G401 (cell line): ENCODE data around the gene LRP2. TPM values are rescaled to one million over a fixed set of nuclear protein-coding genes. Genes with fewer than 3 reads are reported as not detected.

Experiments used
- DNase-seq: peaks from one replicate; pipeline ENCODE4 v3.0.0-alpha.2; 2015; ENCODE audit warnings: low spot score
- in situ Hi-C: cut with HindIII; loops from 2 replicates; pipeline ENCODE4 v1.10.0; 2016; ENCODE audit warnings: low sequenced_read_pairs, mixed read lengths
- total RNA-seq: library from RNA; depleted of rRNA; stranded (reverse); fragments of >200 nt; shearing (Covaris generic); gene quantifications from 2 replicates; pipeline ENCODE4 v1.2.3, GENCODE V29; 2014; rRNA removed

LRP2 gene
- total RNA-seq, 1 experiment from 2014 or later, result not detected

DNA sequence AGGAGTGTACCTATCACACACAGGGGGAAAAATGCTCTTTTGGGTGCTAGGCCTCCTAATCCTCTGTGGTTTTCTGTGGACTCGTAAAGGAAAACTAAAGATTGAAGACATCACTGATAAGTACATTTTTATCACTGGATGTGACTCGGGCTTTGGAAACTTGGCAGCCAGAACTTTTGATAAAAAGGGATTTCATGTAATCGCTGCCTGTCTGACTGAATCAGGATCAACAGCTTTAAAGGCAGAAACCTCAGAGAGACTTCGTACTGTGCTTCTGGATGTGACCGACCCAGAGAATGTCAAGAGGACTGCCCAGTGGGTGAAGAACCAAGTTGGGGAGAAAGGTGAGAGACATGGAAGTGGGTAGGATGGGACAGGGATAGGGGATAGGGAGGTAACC lies 280.8 kb downstream of the LRP2 start:
- DNase-seq, result no peak

DNA sequence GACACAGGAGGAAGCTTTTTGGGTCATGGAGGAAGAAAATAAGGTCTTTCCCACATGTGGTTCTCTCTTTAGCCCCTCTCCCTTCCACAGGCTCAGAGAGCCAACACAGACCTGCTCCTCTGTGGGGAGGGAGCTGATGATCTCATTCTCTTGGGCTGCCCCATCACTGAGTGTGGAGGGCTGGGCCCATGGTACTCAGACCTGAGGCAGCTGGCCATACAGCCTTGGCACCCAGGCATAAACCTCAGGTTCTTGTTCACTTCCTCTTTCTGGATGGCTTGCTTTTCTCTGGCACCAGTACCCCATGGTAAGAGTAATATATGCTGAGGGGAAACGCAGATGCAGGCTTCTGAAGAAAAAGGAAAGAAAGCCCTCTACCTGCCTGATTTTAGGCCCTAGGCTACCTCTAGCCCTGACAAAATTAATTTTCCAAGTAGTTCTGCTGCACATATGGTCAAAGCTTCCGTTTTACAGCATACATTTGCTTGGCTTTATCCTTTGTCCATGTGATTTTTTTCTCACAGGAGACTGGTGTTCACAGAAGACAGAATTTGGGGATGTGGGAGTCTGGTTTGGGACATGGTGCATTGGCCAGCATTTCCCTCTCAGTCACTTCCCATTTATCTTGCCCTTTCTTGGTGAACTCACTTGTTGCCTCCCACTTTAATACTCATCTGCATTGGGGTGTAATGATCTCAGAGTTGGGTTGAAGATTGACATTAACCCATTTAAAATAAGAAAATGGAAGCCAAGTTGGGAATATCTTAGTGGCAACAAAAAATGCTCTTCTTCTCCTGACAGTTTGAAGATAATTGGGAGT lies 281.9 kb downstream of the LRP2 start:
- in situ Hi-C loops, result no loop called here
- no peak for DNase-seq

More for the DNA sequence above, 280.8 kb downstream of the LRP2 start:
- in situ Hi-C loops, result no loop called here

DNA sequence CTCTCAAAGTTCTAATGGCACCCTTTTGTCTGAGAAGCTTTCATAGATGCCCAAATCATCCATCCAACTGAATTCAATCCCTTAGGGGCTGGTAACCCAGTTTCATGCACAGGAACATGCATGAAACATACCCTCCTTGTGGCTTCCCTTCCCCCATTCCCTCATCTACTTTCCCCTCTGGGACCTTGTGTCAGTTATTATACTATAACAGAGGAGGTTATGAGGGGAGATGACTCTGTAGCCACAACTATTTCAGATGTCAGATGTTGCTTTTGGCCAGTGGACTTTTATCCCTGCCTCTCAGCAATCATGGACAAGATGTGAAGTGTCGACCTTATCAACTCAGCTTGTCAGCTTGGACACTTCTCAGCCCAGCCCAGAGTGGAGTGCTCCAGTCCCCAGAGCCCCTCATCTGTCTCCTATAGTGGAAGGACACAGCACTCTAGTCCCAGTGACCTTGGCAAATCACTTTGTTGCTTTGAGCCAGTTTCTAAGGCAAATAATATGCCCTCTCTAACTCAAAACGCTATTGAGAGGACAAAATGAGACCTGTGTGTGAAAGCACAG lies 284.6 kb downstream of the LRP2 start:
- DNase-seq, result no peak
- in situ Hi-C loops, result no loop called here

Other genes starting within 250 kb of the LRP2 start
- 3.9 and 6.9 TPM in 2 replicates for gene BBS5, start 117.0 kb upstream of the LRP2 start, total RNA-seq
- gene KLHL41, start 147.2 kb upstream of the LRP2 start, total RNA-seq, result 0.10 TPM in 1 of 2 replicates, not detected in the other
- gene FASTKD1, start 211.3 kb upstream of the LRP2 start, total RNA-seq, result 20.2 and 27.7 TPM in 2 replicates
- 39.5 and 57.5 TPM in 2 replicates for gene PPIG, start 221.8 kb upstream of the LRP2 start, total RNA-seq